Neural crest cell (in vitro differentiated cells): ENCODE results near the gene LEMD2. TPM values are rescaled to one million over a fixed set of nuclear protein-coding genes. Genes with fewer than 3 reads are reported as not detected.

ENCODE experiments used
- DNase-seq: peaks from one replicate; pipeline ENCODE4 v3.0.0; 2021; ENCODE audit warnings: low read depth, mixed read lengths, low spot score
- H3K27ac Mint-ChIP-seq: one replicate; pipeline ENCODE4 v1.8.0; 2021; ENCODE audit warnings: mild to moderate bottlenecking, mixed read lengths; ENCODE audit not compliant: unreplicated experiment
- H3K27me3 Mint-ChIP-seq: 2 replicates; pipeline ENCODE4 v1.8.0; 2021; ENCODE audit warnings: low read depth, mild to moderate bottlenecking, mixed read lengths
- H3K36me3 Mint-ChIP-seq: 2 replicates; pipeline ENCODE4 v1.8.0; 2021; ENCODE audit warnings: low read depth, mild to moderate bottlenecking, mixed read lengths
- H3K4me1 Mint-ChIP-seq: 2 replicates; pipeline ENCODE4 v1.8.0; 2021; ENCODE audit warnings: mixed read lengths
- H3K4me3 Mint-ChIP-seq: one replicate; pipeline ENCODE4 v1.8.0; 2021; ENCODE audit warnings: mild to moderate bottlenecking, mixed read lengths
- H3K9me3 Mint-ChIP-seq: 2 replicates; pipeline ENCODE4 v1.8.0; 2021; ENCODE audit warnings: mixed read lengths
- CTCF ChIP-seq: fragments of 200-600 bp; sonication (generic); conservative IDR thresholded peaks from 2 replicates; pipeline ENCODE4 v1.5.0; 2021; ENCODE audit warnings: antibody characterized with exemption, mild to moderate bottlenecking
- total RNA-seq: library from RNA; stranded (reverse); gene quantifications from 2 replicates; pipeline ENCODE4 v1.2.1, GENCODE V29; 2021

The LEMD2 gene
- total RNA-seq, 1 donor from 2014 or later: 63.6 TPM

GRCh38 chr6:33757113-33757512 is 31.8 kb downstream of the LEMD2 start:
- TF ChIP-seq CTCF: no peak
- H3K4me1 Mint-ChIP-seq: peaks cover 17% of the 10 kb centered on the region
- H3K27me3 Mint-ChIP-seq: no peaks in the 10 kb centered on the region
- H3K4me3 Mint-ChIP-seq: no peak overlapping the region
- no peaks in the 10 kb centered on the region for H3K9me3 Mint-ChIP-seq
- peak overlapping the region; percentile 78 for H3K27ac Mint-ChIP-seq
- no peaks in the 10 kb centered on the region for H3K36me3 Mint-ChIP-seq
- DNase-seq: no peak

DNA sequence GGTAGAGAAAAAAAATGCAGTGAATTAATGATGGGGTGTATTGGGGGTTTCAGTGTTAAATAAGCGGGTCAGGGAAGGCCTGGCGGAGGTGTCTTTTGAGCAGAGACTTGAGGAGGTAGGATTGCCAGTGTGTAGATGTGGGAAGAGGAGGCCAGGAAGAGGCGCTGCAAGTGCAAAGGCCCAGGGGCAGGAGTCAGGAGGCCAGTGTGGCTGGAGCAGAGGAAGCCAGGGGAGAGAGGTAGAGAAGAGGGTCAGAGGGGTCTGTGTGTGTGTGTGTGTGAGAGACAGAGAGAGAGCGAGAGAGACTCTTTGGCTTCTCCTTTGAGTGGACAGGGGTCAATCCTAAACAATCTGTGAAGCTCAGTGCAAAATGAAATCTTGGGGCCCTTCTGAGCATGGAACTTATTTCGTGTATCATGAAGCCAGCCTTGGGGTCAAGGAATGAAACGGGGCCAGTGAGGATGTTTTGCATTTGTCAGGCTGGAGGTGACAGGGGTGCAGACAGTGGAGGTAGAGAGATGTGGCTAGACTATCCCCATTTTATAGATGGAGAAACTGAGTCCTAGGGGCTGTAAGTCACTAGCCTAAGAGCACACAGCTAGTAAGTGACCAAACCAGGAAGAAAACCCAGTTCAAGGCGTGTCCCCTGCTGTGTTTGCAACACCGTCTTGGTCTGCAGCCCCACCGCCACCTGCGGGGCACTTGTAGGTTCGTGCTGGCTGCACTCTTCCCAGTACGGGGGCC is 32.5 kb downstream of the LEMD2 start:
- Mint-ChIP-seq H3K36me3 (no peaks in the 10 kb centered on the region), H3K4me3 (no peak overlapping the region), H3K27me3 (no peaks in the 10 kb centered on the region), H3K9me3 (no peaks in the 10 kb centered on the region), H3K4me1 (peaks cover 15% of the 10 kb centered on the region), H3K27ac (no peak overlapping the region)
- TF ChIP-seq CTCF: no peak
- DNase-seq: no peak

GRCh38 chr6:33755070-33755869 is 33.7 kb downstream of the LEMD2 start:
- Mint-ChIP-seq H3K27me3 (no peaks in the 10 kb centered on the region), H3K4me3 (no peak overlapping the region), H3K36me3 (no peaks in the 10 kb centered on the region), H3K4me1 (peaks cover 11% of the 10 kb centered on the region), H3K27ac (peak overlapping the region; percentile 75), H3K9me3 (no peaks in the 10 kb centered on the region)
- DNase-seq: no peak
- no peak for TF ChIP-seq CTCF

DNA sequence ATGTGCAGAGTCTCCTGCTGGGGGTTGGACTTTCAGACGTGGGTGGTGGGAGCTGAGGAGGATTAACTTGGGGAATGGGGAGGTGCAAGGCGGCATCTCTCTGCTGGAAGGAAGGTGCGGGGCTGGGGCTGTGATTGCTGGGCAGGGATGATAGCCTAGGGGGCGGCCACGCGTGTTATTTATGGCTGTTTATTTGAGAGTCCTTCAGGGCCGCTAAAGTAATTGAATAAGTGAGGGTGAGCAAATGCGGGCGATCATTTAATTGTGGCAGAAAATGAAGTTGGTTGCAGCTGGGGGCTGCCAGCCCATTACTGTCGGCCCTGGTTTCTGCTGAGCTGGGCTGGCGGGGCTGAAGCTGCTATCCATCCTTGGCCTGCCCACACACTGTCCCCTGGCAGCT is 34.7 kb downstream of the LEMD2 start:
- DNase-seq: no peak
- Mint-ChIP-seq H3K4me1 (peaks cover 12% of the 10 kb centered on the region), H3K27me3 (no peaks in the 10 kb centered on the region), H3K9me3 (no peaks in the 10 kb centered on the region), H3K4me3 (no peak overlapping the region), H3K36me3 (no peaks in the 10 kb centered on the region), H3K27ac (peak overlapping the region; percentile 81)
- TF ChIP-seq CTCF: no peak

GRCh38 chr6:33752646-33753015 is 36.3 kb downstream of the LEMD2 start:
- H3K27me3 Mint-ChIP-seq: no peaks in the 10 kb centered on the region
- no peaks in the 10 kb centered on the region for H3K9me3 Mint-ChIP-seq
- H3K4me3 Mint-ChIP-seq: no peak overlapping the region
- TF ChIP-seq CTCF: no peak
- H3K36me3 Mint-ChIP-seq: no peaks in the 10 kb centered on the region
- no peak overlapping the region for H3K27ac Mint-ChIP-seq
- H3K4me1 Mint-ChIP-seq: peaks cover 13% of the 10 kb centered on the region
- no peak for DNase-seq
